NCI-H1417 treated with DMSO at 0.1 percent for 48 hours (cell line): ENCODE results near the gene TRIM75.
"Not testable (repeated sequence)": the region's sequence is repeated elsewhere in the genome, so short reads cannot be mapped to it uniquely, and the experiment has no call there.

ENCODE experiments used
- DNase-seq: peaks from one replicate; lab custom pipeline; 2025; lab: John Stamatoyannopoulos, UW

The TRIM75 gene

DNA sequence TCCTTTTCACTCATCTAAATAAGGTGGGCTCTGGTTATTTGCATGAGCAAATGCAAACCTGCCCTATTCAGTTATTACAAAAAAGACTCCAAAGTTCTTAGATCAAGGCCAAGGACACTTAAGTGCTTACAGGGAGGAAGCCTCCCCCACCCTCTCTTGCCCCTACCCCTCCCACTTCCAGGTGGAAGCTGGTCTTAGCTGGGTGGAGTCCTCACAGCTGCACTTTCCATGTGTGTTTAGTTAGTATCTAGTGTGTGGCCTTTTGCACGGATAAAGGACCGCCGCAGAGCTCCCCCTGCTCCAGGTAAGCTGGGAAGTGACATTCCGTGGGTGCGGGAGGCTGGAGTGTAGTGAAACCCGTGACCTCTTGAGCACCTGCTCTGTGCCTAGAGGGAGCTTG lies at the start of gene TRIM75:
TSS of gene TRIM75 (plus strand) at position 222 of the 400 bp plus-strand sequence. CDS start 5,282 bp downstream, outside the sequence.
- DNase-seq: no peak

DNA sequence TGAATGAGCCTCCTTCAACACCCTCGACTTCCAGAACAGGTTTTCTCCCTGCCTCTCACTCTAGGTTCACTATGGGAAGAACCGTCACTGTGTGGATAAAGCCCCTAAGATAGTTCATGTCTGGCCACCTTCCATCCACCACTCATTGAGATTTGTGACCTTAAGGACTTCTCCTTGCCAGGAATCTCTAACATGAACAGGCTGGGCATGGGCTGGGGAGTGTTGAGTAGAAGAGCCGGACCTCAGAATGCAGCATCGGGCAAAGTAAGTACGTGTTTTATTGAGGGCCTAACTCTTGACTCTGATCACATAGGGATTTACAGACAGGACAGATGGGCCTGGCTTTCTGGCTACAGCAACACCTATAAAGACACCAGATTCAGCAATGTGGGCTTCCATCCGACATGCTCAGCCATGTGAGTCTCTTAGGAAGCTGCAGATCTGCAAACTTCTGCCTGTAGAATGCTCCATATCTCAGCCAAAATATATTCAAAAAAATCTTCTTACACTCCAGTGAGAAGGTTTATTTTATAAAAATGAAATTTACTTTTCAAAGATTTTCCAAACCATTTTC lies 48.2 kb upstream of the TRIM75 start:
- DNase-seq: no peak

- no peak for DNase-seq
These were observed 47.2 kb upstream of the TRIM75 start for GRCh38 chr4:165006456-165006855.

GRCh38 chr4:165006886-165007285 lies 46.8 kb upstream of the TRIM75 start:
- no peak for DNase-seq

DNA sequence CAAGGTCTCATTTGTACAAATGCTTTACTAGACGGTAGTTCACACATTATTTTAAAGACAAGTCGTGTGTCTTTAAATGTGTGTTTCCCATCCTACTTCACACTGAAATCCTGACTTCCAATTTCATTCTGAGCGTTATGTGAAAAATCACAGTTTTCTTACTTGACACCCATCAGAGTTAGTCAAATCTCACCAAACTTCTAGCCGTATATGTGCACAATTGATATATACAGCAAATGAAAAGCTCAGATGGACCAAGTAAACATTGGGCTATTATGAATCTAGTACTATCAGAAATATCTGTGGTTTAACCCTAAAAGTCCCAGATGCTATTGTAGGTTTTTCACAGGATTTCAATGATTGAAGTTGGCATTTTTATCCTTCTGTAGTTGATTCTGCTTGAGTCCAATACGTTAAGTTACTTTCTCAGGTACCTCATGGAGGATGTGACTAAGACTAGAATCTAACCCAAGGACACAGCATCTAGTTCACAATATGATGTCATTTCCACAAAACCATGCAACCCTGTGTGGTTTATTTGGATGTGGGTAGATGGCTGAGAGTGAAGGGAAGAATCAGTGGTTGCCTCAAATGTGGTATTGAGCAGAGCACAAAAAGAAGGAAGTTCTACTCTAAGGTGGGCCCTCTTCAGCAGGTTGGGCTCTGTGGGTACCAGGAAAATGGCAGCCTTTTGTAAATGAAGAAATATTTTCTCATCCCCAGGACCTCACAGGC lies 44.0 kb upstream of the TRIM75 start:
- DNase-seq: no peak

GRCh38 chr4:165010487-165010886 lies 43.2 kb upstream of the TRIM75 start:
- no peak for DNase-seq

DNA sequence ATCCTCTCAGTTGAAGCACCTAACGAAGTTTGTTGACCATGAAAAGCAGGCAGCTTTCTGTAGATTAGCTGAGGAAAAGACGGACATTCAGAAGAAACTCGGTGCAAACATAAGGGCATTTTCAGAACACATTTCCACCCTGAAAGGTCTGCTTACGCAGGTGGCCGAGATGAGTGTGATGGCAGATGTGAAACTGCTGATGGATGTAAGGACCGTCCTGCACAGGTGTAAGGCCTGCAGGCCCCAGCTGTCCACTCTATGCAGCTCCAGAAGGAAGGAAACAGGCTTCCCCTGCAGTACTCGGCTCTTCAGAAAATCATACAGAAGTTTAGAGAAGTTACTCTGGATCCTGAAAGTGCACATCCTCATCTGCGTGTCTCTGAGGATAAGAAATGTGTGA lies 42.7 kb upstream of the TRIM75 start:
- no peak for DNase-seq

GRCh38 chr4:165011403-165011802 lies 42.3 kb upstream of the TRIM75 start:
- no peak for DNase-seq

- DNase-seq: no peak
These were observed 40.0 kb upstream of the TRIM75 start for GRCh38 chr4:165013691-165014090.

DNA sequence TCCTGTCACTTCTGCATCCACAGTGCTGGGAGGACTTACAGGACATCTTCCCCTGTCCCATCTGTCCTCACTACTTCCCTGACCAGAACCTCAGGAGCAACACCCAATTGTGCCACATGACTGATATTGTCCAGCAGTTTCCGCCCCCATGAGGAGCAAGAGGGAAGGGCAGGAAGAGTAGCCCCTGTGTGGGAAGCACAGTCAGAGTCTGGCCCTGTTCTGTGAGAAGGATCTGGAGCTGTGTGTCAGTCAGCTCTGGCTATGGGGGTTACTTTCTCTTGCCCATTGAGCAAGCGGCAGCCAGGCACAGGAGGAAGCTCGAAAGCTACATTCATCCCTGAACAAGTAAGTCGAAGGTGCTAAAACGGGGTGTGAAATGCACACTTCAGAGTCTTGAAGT lies 36.7 kb upstream of the TRIM75 start:
- no peak for DNase-seq

DNA sequence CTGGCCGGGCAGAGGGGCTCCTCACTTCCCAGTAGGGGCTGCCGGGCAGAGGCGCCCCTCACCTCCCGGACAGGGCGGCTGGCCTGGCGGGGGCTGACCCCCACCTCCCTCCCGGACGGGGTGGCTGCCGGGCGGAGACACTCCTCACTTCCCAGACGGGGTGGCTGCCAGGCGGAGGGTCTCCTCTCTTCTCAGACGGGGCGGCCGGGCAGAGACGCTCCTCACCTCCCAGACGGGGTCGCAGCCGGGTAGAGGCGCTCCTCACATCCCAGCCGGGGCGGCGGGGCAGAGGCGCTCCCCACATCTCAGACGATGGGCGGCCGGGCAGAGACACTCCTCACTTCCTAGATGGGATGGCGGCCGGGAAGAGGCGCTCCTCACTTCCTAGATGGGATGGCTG lies 33.7 kb upstream of the TRIM75 start:
- DNase-seq: not testable (repeated sequence)

DNA sequence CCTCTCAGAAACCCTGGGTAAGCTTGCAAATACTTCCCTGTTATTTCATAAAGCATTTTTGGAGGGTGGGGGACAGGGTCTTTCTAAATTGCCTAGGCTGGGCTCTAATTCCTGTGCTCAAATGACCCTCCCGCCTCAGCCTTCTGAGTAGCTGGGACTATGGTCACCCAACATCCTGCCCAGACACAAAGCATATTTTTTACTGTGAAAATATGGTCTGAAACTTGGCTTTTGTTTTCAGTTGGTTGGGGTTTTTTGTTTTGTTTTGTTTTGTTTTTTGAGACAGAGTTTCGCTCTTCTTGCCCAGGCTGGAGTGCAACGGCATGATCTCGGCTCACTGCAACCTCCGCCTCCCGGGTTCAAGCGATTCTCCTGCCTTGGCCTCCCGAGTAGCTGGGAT lies 27.9 kb upstream of the TRIM75 start:
- not testable (repeated sequence) for DNase-seq

GRCh38 chr4:165027762-165028402 lies 25.8 kb upstream of the TRIM75 start:
- DNase-seq: no peak

GRCh38 chr4:165031436-165032211 lies 22.0 kb upstream of the TRIM75 start, which contains the start of gene TRIM60:
Gene TRIM60 (plus strand): TSS chr4:165031999. CDS start chr4:165040073, 8,074 bp downstream.
- no peak for DNase-seq

DNA sequence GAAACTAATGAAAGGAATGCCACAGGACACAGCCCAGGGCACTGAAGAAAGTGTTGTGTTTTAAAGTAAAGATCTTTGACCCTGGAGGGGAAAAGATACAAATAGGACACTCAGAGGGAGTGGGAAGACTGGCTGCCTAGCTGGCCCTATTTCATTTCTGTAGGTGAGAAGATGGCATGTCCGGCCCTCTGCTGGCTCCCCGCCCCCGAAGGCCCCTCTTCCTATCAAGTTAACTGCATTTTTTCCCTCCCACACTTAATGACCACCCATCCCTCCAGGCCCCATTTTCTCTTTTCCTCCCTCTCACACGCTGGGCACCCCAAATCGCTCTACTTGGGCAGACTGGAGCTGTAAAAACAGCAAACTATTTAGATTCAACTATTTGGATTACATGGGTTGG lies 5.5 kb upstream of the TRIM75 start:
- DNase-seq: no peak

DNA sequence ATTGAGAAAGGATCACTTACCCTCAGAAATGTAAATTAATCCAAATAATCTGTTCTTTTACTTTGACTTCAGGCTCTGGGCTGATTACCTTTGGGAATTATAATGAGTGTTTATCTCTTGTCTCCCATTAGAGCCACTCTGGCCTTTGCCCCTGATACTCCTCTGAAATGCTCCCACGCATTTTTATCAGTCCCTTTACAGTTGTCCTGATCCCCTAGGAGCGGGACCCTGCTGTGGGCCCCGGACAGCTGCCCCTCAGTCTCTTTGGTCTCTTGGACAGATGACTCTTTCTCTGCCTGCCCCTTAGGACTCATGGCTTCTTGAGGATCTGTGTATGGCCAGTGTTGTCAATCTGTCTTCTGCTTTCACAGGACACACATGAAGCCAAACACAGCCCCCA lies 1.0 kb upstream of the TRIM75 start:
- no peak for DNase-seq

- no peak for DNase-seq
These were observed 1.9 kb downstream of the TRIM75 start for GRCh38 chr4:165055601-165056000.

GRCh38 chr4:165058666-165059065 lies 5.0 kb downstream of the TRIM75 start:
- DNase-seq: no peak

DNA sequence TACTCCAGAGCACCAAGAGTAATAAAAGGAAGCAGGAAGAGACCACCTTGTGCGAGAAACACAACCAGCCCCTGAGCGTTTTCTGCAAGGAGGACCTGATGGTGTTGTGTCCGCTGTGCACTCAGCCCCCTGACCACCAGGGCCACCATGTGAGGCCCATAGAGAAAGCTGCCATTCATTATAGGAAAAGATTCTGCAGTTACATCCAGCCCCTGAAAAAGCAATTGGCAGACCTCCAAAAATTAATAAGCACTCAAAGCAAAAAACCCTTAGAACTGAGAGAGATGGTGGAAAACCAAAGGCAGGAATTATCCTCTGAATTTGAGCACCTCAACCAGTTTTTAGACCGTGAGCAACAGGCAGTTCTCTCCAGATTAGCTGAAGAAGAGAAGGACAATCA lies 5.7 kb downstream of the TRIM75 start:
- no peak for DNase-seq

DNA sequence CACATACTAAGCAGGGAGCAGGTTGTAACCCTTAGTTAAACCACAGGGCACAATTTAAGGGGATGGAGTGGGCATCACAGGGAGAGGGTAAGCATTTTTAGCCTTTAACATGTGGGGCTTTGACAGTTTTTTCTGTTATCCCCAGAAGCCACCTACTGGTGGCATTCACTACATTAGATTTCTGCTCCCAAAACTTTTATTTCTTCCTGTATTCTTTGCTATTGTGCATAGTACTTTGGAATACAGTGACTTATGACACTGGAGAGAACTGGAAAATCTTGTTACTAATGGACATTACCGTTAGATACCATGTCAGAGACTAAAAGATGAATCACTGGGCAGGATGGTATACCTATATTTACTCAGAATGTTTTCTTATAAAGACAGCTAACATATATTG lies 7.3 kb downstream of the TRIM75 start:
- DNase-seq: no peak

DNA sequence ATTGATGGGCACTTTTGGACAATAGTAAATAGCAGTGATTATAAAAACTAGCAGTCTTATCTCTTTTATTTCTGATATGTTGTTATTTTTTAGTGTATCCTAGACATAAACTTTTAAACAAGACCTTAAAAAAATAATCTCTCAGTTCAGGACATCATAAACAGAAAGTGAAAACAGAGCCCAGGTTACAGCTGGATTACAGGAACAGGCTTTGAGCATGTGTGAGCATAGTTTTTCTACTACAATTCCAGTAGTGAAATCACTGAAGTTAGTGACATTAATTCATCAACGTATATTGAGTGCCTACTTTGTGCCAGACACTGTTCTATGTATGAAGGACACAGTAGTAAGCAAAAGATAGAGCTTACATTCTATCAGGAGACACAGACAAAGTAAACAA lies 16.9 kb downstream of the TRIM75 start:
- DNase-seq: no peak

- not testable (repeated sequence) for DNase-seq
These were observed 19.7 kb downstream of the TRIM75 start for GRCh38 chr4:165073346-165073745.
